ENCODE results near the gene IER5L. TPM values are rescaled to one million over a fixed set of nuclear protein-coding genes. Genes with fewer than 3 reads are reported as not detected.
"Not testable (repeated sequence)": the region's sequence is repeated elsewhere in the genome, so short reads cannot be mapped to it uniquely, and the experiment has no call there.

IER5L gene
- total RNA-seq, 2 experiments from 2014 or later: 2.6 to 2.8 TPM

DNA sequence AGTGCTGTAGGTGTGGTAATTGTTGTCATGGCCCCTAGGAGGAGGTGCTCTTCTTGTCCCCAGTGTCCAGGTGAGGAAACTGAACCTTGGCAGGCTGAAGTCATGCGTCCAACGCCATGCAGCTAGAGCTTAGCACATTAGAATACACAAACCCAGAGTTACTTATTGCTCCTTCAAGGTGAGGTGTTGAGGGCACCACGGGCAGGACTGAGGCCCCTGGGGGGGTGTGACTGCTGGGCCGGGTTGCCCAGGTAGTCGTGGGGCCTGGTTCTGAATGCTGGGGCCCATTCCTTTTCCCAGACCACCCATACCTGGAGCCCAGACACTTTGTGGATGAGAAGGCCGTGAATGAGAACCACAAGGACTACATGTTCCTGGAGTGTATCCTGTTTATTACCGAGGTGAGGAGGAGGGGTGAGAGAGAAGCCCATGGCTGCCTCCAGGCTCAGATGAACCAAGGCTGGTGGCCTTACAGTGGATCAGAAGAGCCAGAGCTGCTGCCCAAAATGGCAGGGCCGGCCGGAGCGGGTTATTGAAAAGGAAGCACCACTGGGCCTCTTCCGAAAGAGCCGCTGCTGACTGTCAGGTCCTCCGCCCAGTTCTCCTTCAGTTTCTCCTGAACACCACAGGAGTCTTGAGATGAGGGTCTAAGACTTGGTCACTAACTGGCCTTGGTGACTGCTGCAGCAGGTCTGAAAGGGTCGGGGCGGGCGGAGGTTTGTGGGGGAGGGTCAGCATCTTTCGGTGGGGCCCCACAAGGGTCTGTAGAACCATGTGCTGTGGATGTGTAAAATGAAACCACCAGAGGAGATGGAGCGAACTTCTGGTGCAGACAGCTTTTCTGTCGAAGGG is 40.5 kb downstream of the IER5L start:
- POLR2A ChIA-PET: interaction anchor here (0.6 kb wide), 1 partner anchor 101 kb away, joined by 3 read pairs; the partner anchor contains the start of gene MIGA2
- DNase-seq (no peak), ATAC-seq (no peak)
- no peak overlapping the region for H3K4me3 Mint-ChIP-seq
- no peaks in the 10 kb centered on the region for H3K9me3 Mint-ChIP-seq (ENCODE audit: low read depth)
- CTCF ChIA-PET: interaction anchor here (0.6 to 7.8 kb wide), 6 partner anchors 37 to 1202 kb away, joined by 3 to 96 read pairs (median 3); partner anchors contain the start of genes C9orf50 and NTMT1
- peaks cover 30% of the 10 kb centered on the region for H3K4me1 Mint-ChIP-seq
- H3K27ac Mint-ChIP-seq: peak overlapping the region; percentile 7
- intact Hi-C loops (cut with DNase I, micrococcal nuclease): loop anchor here in 1 of 2 experiments (2.0 to 10.0 kb wide), 2 partner anchors 37 to 647 kb away; no protein-coding TSS in a partner anchor
- peaks cover 16% of the 10 kb centered on the region for H3K36me3 Mint-ChIP-seq (ENCODE audit: low read depth)
- no peaks in the 10 kb centered on the region for H3K27me3 Mint-ChIP-seq

DNA sequence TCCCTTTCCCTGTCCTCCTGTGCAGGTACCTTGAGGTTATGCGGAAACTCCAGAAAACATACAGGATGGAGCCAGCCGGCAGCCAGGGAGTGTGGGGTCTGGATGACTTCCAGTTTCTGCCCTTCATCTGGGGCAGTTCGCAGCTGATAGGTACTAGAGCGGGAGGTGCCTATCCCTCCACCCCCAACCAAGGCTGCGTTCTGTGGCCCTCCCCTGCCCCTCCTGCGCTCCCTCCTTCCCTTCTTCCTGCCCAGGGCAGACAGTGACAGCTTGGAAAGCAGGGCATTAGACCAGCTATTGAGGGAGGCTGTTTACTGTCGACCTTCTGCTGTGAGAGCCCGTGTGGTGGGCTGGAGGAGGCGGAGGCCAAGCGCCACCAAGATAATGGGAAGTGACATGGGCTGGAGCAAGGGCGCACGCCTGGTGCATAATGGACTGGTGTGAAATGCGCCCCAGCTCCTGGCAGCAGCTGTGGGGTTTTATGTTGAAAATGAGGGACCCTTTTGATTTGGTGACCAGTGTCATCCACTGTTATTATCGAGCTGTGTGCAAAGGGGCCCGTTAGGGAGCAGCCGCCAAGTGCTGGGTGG is 41.5 kb downstream of the IER5L start:
- ChIA-PET CTCF (interaction anchor here (0.6 to 7.8 kb wide), 5 partner anchors 38 to 487 kb away, joined by 3 to 96 read pairs (median 3); partner anchors contain the start of genes C9orf50 and NTMT1), POLR2A (no interaction called here)
- Mint-ChIP-seq H3K27me3 (no peaks in the 10 kb centered on the region), H3K9me3 (ENCODE audit: low read depth) (no peaks in the 10 kb centered on the region), H3K27ac (no peak overlapping the region), H3K4me3 (no peak overlapping the region), H3K4me1 (peaks cover 26% of the 10 kb centered on the region), H3K36me3 (ENCODE audit: low read depth) (peaks cover 15% of the 10 kb centered on the region)
- intact Hi-C loops (cut with DNase I, micrococcal nuclease): loop anchor here in 1 of 2 experiments (10.0 kb wide), 1 partner anchor 648 kb away; no protein-coding TSS in a partner anchor
- DNase-seq (no peak), ATAC-seq (no peak)

DNA sequence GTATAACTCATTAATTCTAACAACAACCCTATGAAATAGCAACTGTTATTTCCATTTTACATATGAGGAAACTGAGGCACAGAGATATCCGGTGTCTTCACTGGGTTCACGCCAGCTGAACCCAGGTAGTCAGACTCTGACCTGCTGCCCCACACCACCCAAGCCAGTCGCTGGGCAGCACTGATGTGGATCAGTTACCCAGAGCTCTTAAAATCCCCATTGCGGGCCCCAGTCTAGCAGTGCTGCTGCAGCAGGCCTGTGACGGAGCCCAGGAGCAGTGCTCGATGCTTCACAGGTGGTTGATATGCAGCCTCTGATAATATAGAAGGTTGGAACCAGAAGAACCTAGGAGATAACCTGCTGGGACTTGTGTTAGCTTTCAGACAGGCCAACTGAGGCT is 42.6 kb downstream of the IER5L start:
- POLR2A ChIA-PET: interaction anchor here (0.6 kb wide), 1 partner anchor 187 kb away, joined by 3 read pairs; no protein-coding TSS in a partner anchor
- peaks cover 18% of the 10 kb centered on the region for H3K4me1 Mint-ChIP-seq
- ATAC-seq: no peak

DNA sequence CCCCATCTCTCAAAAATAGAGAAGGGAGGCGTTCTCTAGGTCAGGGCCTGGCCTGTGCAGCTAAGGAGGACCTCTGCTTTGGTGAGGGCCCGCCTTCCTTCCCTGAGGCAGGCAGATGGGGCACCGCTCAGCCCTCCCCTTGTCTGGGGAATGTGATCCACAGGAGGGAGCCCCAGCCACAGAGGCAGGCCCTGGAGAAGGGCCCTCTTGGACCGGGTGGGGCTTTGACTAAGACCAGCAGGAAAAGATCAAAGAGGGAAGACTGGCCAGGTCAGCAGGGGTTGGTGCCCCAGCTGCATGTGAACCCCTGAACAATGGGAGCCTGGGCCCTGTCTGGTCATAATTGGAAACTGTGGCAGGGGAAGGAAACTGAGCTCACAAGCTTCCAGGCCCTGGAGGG is 45.0 kb downstream of the IER5L start:
- no peaks in the 10 kb centered on the region for H3K9me3 Mint-ChIP-seq (ENCODE audit: low read depth)
- CTCF ChIA-PET: interaction anchor here (0.7 to 7.8 kb wide), 4 partner anchors 9 to 490 kb away, joined by 3 to 96 read pairs (median 38); partner anchors contain the start of genes C9orf50 and NTMT1
- H3K4me3 Mint-ChIP-seq: no peak overlapping the region
- H3K4me1 Mint-ChIP-seq: peaks cover 6% of the 10 kb centered on the region
- no peak overlapping the region for H3K27ac Mint-ChIP-seq
- H3K27me3 Mint-ChIP-seq: no peaks in the 10 kb centered on the region
- H3K36me3 Mint-ChIP-seq (ENCODE audit: low read depth): peaks cover 22% of the 10 kb centered on the region
- ATAC-seq (no peak), DNase-seq (no peak)
- intact Hi-C loops (cut with DNase I, micrococcal nuclease): loop anchor here in 1 of 2 experiments (10.0 kb wide), 1 partner anchor 652 kb away; no protein-coding TSS in a partner anchor
- POLR2A ChIA-PET: no interaction called here

More for the DNA sequence above, 42.6 kb downstream of the IER5L start:
- intact Hi-C loops (cut with DNase I, micrococcal nuclease): loop anchor here in 1 of 2 experiments (10.0 kb wide), 1 partner anchor 649 kb away; no protein-coding TSS in a partner anchor
- Mint-ChIP-seq H3K36me3 (ENCODE audit: low read depth) (peaks cover 17% of the 10 kb centered on the region), H3K9me3 (ENCODE audit: low read depth) (no peaks in the 10 kb centered on the region), H3K27me3 (no peaks in the 10 kb centered on the region), H3K4me3 (no peak overlapping the region), H3K27ac (no peak overlapping the region)
- no peak for DNase-seq
- CTCF ChIA-PET: interaction anchor here (0.7 to 7.8 kb wide), 6 partner anchors 8 to 488 kb away, joined by 3 to 96 read pairs (median 4); partner anchors contain the start of genes C9orf50 and NTMT1

DNA sequence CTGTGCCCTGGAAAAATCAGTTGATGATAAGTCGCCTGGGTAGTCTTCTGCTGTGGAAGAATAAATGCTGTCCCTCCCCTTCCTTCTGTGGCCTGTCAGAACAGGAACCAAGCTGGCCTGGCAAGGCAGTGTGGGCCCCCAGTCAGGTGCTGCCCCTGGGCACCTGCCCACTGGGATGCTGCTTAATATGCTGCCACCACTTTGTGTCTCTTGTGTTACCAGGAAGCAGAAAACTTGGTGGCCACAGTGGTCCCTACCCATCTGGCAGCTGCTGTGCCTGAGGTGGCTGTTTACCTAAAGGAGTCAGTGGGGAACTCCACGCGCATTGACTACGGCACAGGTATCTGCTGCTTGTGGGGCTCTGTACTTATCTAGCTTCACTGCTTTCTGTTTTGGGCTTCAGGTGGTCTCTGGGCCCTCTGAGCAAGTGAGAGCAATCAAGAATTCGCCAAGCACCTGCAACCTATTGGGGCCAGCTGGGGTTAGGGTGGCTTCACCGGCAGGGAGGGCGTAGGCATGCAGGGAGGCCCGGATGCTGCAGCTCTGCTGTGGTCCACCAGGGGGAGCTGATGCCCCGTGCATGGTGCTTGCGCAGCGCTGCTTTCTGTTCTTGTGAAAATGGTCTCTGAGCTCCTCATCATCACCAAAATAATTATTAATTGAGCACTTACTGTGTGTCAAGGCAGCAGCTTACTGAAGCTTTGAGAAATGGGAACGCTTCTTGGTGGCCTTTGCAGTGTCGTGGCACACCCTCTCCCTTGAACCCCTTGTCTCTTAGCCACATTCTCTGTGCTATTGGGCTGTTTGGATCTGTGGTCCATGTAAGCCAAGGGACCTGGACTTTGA is 46.5 kb downstream of the IER5L start:
- peak; percentile 100 for ATAC-seq
- Mint-ChIP-seq H3K27me3 (no peaks in the 10 kb centered on the region), H3K36me3 (ENCODE audit: low read depth) (peaks cover 21% of the 10 kb centered on the region), H3K4me3 (no peak overlapping the region), H3K9me3 (ENCODE audit: low read depth) (no peaks in the 10 kb centered on the region), H3K27ac (no peak overlapping the region), H3K4me1 (peaks cover 6% of the 10 kb centered on the region)
- POLR2A ChIA-PET: interaction anchor here (0.9 to 1.3 kb wide), 3 partner anchors 9 to 470 kb away, joined by 3 to 6 read pairs (median 3); no protein-coding TSS in a partner anchor
- CTCF ChIA-PET: interaction anchor here (0.6 to 3.5 kb wide), 45 partner anchors 7 to 653 kb away, joined by 3 to 70 read pairs (median 4); partner anchors contain the start of gene NTMT1
- DNase-seq: peak; percentile 91
- intact Hi-C loops (cut with DNase I, micrococcal nuclease): loop anchor here (2.0 to 10.0 kb wide), 3 partner anchors 479 to 653 kb away; no protein-coding TSS in a partner anchor

DNA sequence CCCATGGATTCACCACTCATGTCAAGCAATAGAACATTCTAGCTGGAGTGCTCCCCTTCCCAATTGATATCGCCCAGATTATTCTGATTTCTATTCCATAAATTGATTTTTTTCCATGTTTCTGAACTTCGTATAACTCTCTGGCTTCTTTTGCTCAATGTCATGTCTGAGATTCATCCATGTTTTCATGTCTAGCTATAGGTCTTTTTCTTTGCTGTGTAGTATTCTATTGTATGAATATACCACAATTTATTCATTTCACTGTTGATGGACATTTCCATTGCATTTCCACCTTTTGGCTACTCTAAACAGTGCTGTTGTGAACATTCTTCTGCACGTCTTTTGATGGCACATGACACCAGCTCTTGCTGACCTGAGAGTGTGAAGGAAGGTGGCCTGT is 47.3 kb downstream of the IER5L start:
- CTCF ChIA-PET: interaction anchor here (0.8 to 3.5 kb wide), 26 partner anchors 8 to 494 kb away, joined by 3 to 70 read pairs (median 6); partner anchors contain the start of gene NTMT1
- intact Hi-C loops (cut with DNase I, micrococcal nuclease): loop anchor here (2.0 to 10.0 kb wide), 3 partner anchors 480 to 654 kb away; no protein-coding TSS in a partner anchor
- peaks cover 6% of the 10 kb centered on the region for H3K4me1 Mint-ChIP-seq
- H3K4me3 Mint-ChIP-seq: no peak overlapping the region
- no peaks in the 10 kb centered on the region for H3K27me3 Mint-ChIP-seq
- no peak for ATAC-seq
- H3K27ac Mint-ChIP-seq: no peak overlapping the region
- no peak for DNase-seq
- no peaks in the 10 kb centered on the region for H3K9me3 Mint-ChIP-seq (ENCODE audit: low read depth)
- POLR2A ChIA-PET: no interaction called here
- peaks cover 18% of the 10 kb centered on the region for H3K36me3 Mint-ChIP-seq (ENCODE audit: low read depth)

DNA sequence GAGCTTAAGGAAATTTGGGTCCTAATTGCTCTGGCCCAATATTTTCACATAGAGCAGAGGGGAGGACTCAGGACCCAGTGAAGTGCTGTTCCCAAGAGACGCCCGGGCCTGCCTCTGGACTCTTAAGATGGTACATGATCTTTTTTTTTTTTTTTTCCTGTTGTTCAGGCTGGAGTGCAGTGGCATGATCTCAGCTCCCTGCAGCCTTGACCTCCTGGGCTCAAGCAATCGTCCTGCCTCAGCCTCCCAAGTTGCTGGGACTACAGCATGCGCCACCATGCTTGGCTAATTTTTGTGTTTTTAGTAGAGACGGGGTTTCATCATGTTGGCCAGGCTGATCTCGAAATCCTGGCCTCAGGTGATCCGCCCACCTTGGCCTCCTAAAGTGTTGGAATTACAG is 47.8 kb downstream of the IER5L start:
- intact Hi-C loops (cut with DNase I, micrococcal nuclease): loop anchor here (2.0 to 10.0 kb wide), 3 partner anchors 481 to 655 kb away; no protein-coding TSS in a partner anchor
- H3K27ac Mint-ChIP-seq; H3K4me3 Mint-ChIP-seq; H3K9me3 Mint-ChIP-seq (ENCODE audit: low read depth); H3K27me3 Mint-ChIP-seq; ATAC-seq; H3K4me1 Mint-ChIP-seq; DNase-seq; POLR2A ChIA-PET: not testable (repeated sequence)
- peaks cover 18% of the 10 kb centered on the region for H3K36me3 Mint-ChIP-seq (ENCODE audit: low read depth)
- CTCF ChIA-PET: interaction anchor here (0.6 to 3.5 kb wide), 13 partner anchors 8 to 495 kb away, joined by 3 to 39 read pairs (median 6); partner anchors contain the start of gene NTMT1

DNA sequence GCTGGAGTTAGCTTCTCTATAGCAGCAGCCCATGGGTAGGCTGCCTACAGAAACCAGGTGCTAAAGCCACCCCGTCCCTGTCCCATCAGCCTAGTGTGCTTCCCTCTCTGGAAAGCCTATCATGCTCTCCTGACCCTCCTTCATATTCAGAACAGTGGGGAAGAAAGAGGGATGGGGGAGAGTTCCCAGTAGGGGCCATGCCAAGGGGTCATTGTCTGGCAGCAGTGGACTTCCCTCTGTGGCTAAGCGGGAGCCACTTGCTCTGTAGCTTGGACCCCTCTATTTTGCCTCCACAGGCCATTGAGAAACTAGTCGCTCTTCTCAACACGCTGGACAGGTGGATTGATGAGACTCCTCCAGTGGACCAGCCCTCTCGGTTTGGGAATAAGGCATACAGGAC is 49.4 kb downstream of the IER5L start:
- ChIA-PET POLR2A (interaction anchor here (1.1 kb wide), 1 partner anchor 497 kb away, joined by 3 read pairs; the partner anchor contains the start of gene NTMT1), CTCF (interaction anchor here (0.6 to 3.2 kb wide), 3 partner anchors 11 to 20 kb away, joined by 3 to 7 read pairs (median 4); no protein-coding TSS in a partner anchor)
- Mint-ChIP-seq H3K27me3 (no peaks in the 10 kb centered on the region), H3K36me3 (ENCODE audit: low read depth) (peaks cover 19% of the 10 kb centered on the region), H3K9me3 (ENCODE audit: low read depth) (no peaks in the 10 kb centered on the region), H3K27ac (no peak overlapping the region), H3K4me3 (no peak overlapping the region), H3K4me1 (peaks cover 6% of the 10 kb centered on the region)
- intact Hi-C loops (cut with DNase I, micrococcal nuclease): no loop called here
- ATAC-seq: no peak
- no peak for DNase-seq

DNA sequence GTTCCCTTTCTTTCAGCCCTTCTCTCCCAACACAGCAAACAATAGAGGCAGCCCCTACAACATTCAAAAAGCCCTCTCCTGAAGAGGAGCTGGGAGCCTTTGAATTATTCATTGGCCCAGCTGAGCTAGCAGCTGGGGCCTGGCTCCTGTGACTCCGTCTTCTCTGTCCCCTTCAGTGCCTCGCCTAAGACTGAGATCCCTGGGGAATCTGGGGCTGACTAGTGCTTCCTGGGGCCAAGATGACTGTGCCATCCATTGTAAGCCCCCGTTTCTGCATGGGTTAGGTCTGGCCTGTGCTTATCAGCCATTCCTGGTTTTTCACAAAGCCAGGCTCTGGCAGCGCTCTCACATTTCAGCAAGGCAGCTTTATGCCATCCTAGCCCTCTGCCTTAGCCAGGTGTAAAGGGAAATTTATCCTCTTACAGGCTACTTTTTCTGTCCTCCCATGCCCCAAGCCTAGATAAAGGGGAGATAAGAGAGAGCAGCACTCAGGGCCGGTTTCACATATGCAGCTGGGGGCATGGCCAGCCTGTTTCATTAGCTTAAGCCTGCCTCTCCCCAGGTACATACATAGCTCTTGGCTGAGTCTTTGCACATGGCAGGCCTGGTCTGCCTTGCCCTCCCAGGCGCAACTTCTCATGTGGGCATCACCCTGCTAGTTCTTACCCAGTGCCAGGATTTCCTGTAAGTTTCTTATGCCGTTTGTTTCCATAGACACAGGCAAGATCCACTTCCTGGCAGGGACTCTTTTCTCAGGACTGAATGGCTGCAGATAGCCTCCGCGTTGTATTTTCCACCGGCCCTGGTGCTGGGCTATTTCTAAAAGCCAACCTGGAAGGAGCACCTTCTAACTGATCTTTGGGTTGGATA is 51.1 kb downstream of the IER5L start:
- Mint-ChIP-seq H3K4me1 (peaks cover 6% of the 10 kb centered on the region), H3K27ac (no peak overlapping the region), H3K9me3 (ENCODE audit: low read depth) (no peaks in the 10 kb centered on the region), H3K27me3 (no peaks in the 10 kb centered on the region), H3K4me3 (no peak overlapping the region), H3K36me3 (ENCODE audit: low read depth) (peaks cover 21% of the 10 kb centered on the region)
- intact Hi-C loops (cut with DNase I, micrococcal nuclease): no loop called here
- DNase-seq (no peak), ATAC-seq (no peak)
- POLR2A ChIA-PET: interaction anchor here (0.7 kb wide), 1 partner anchor 388 kb away, joined by 3 read pairs; no protein-coding TSS in a partner anchor
- CTCF ChIA-PET: interaction anchor here (0.5 to 3.2 kb wide), 5 partner anchors 13 to 770 kb away, joined by 3 to 11 read pairs (median 4); no protein-coding TSS in a partner anchor

Data from activated CD4-positive, alpha-beta T cell treated with anti-CD3 and anti-CD28 coated beads for 36 hours (primary cell).